ENCODE measurements around the gene ALDH1L1. TPM values are rescaled to one million over a fixed set of nuclear protein-coding genes. Genes with fewer than 3 reads are reported as not detected.

Gene ALDH1L1
- total RNA-seq, 1 donor from 2014 or later, result 0.49 TPM

GRCh38 chr3:126058666-126059065 lies 121.7 kb downstream of the ALDH1L1 start:
- Mint-ChIP-seq H3K36me3 (ENCODE audit: low read depth) (no peaks in the 10 kb centered on the region), H3K4me3 (no peak overlapping the region), H3K4me1 (no peaks in the 10 kb centered on the region), H3K27ac (ENCODE audit: unreplicated experiment) (peak overlapping the region; percentile 79), H3K27me3 (ENCODE audit: low read depth) (no peaks in the 10 kb centered on the region), H3K9me3 (no peaks in the 10 kb centered on the region)
- DNase-seq (ENCODE audit: low read depth, low spot score), result no peak
- TF ChIP-seq CTCF (conservative IDR thresholded peaks at IDR 0.05), result no peak

GRCh38 chr3:126057936-126058335 lies 122.5 kb downstream of the ALDH1L1 start:
- no peak for TF ChIP-seq CTCF (conservative IDR thresholded peaks at IDR 0.05)
- DNase-seq (ENCODE audit: low read depth, low spot score), result no peak
- Mint-ChIP-seq H3K27me3 (ENCODE audit: low read depth) (no peaks in the 10 kb centered on the region), H3K4me3 (no peak overlapping the region), H3K36me3 (ENCODE audit: low read depth) (no peaks in the 10 kb centered on the region), H3K9me3 (no peaks in the 10 kb centered on the region), H3K27ac (ENCODE audit: unreplicated experiment) (peak overlapping the region; percentile 17), H3K4me1 (no peaks in the 10 kb centered on the region)

GRCh38 chr3:126057501-126057819 lies 122.9 kb downstream of the ALDH1L1 start:
- Mint-ChIP-seq H3K27ac (ENCODE audit: unreplicated experiment) (peak overlapping the region; percentile 17), H3K4me3 (no peak overlapping the region), H3K9me3 (no peaks in the 10 kb centered on the region), H3K36me3 (ENCODE audit: low read depth) (no peaks in the 10 kb centered on the region), H3K27me3 (ENCODE audit: low read depth) (no peaks in the 10 kb centered on the region), H3K4me1 (no peaks in the 10 kb centered on the region)
- DNase-seq (ENCODE audit: low read depth, low spot score), result no peak
- no peak for TF ChIP-seq CTCF (conservative IDR thresholded peaks at IDR 0.05)

GRCh38 chr3:126056681-126057500 lies 123.5 kb downstream of the ALDH1L1 start:
- Mint-ChIP-seq H3K27ac (ENCODE audit: unreplicated experiment) (peak overlapping the region; percentile 17), H3K4me1 (no peaks in the 10 kb centered on the region), H3K36me3 (ENCODE audit: low read depth) (no peaks in the 10 kb centered on the region), H3K27me3 (ENCODE audit: low read depth) (no peaks in the 10 kb centered on the region), H3K4me3 (no peak overlapping the region), H3K9me3 (no peaks in the 10 kb centered on the region)
- TF ChIP-seq CTCF (conservative IDR thresholded peaks at IDR 0.05), result no peak
- DNase-seq (ENCODE audit: low read depth, low spot score), result no peak

- Mint-ChIP-seq H3K4me3 (no peak overlapping the region), H3K27me3 (ENCODE audit: low read depth) (no peaks in the 10 kb centered on the region), H3K27ac (ENCODE audit: unreplicated experiment) (no peak overlapping the region), H3K9me3 (no peaks in the 10 kb centered on the region), H3K36me3 (ENCODE audit: low read depth) (no peaks in the 10 kb centered on the region), H3K4me1 (no peaks in the 10 kb centered on the region)
- no peak for TF ChIP-seq CTCF (conservative IDR thresholded peaks at IDR 0.05)
- no peak for DNase-seq (ENCODE audit: low read depth, low spot score)
These were observed 124.3 kb downstream of the ALDH1L1 start for GRCh38 chr3:126056088-126056487.
